GM21447 (cell line): Measurements from ENCODE around the gene GUCY2D.
"Not testable (repeated sequence)": the region's sequence is repeated elsewhere in the genome, so short reads cannot be mapped to it uniquely, and the experiment has no call there.

Experiments
- ATAC-seq: cut with Tn5 transposase; IDR thresholded peaks from one replicate; pipeline ENCODE4 v1.9.1; 2021; ENCODE audit not compliant: unreplicated experiment

Gene GUCY2D

DNA sequence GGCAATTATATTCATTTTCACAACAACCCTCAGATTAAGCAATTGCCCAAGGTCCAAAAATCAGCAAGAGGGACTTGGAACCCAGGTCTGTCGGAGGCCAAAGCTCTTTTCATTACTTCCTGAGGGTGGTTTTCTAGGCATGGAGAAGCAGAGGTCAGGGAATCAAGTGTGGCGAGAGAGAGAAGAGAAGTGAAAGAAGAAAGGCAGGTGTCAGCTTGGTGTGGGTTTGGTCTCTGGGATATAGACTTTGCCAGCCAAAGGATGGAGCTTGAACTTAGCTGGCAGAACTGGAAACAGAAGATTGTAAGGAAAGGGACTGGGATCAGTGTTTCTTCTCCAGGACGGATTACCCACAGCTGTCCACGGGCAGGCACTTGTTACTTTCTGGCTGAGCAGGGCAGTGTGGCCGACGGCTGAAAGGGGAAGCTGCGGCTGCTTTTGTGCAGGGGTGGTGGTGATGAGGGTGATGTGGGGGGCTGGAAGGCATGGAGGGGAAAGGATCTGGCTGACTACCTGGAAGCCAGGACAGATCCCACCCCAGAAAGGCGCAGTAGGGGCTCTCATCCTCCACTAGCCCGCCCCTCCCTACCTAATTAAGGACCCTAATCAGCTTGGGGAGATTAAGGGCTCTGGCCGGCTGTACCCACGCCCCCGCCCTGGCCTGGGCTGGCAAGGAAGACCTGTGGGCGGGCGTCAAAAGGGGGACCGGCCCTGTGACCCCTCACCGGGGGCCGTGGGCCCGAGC lies at the start of gene GUCY2D:
TSS of gene GUCY2D (plus strand) at position 640 of the 745 bp plus-strand sequence. CDS start 433 bp downstream, outside the sequence.
- ATAC-seq, result no peak

DNA sequence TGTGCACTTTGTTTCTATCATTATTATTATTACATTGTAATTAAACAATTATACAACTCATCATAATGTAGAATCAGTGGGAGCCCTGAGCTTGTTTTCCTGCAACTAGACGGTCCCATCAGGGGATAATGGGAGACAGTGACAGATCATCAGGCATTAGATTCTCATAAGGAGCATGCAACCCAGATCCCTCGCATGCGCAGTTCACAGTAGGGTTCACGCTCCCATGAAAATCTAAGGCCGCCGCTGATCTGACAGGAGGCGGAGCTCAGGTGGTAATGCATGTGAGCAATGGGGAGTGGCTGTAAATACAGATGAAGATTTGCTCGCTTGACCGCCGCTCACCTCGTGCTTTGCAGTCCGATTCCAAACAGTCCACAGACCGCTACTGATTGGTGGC lies 49.1 kb upstream of the GUCY2D start:
- not testable (repeated sequence) for ATAC-seq

DNA sequence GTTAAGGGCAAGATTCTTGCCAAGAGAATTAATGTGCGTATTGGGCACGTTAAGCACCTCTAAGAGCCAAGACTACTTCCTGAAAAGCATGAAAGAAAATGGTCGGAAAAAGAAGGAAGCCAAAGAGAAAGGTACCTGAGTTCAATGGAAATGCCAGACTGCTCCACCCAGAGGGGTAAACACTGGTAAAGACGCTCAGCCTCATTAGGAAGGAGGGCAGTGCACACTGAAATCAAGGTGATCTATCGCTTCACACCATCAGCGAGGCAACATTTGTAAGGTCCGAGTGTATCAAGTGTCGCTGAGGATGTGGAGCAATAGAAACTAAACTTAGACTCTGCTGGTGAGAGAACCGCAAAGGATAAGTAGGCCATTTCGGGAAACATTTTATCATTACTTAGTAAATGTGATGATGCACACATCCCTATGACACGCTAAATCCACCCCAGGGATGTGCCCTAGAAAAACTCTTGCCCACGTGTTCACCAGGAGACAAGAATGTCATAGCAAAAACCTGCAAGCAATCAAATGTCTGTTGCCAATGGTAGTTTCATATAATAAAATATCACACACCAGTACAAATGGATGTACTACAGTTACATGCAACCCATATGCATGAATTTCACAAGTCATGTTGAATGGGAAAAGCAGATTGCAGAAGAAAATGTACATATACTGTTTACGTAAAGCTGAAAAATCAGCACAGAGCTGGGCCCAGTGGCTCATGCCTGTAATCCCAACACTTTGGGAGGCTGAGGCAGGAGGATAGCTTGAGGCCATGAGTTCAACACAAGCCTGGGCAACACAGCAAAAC lies 46.8 kb upstream of the GUCY2D start:
- no peak for ATAC-seq

- ATAC-seq, result no peak
Observed at GRCh38 chr17:7956228-7956965, 46.0 kb upstream of the GUCY2D start.

DNA sequence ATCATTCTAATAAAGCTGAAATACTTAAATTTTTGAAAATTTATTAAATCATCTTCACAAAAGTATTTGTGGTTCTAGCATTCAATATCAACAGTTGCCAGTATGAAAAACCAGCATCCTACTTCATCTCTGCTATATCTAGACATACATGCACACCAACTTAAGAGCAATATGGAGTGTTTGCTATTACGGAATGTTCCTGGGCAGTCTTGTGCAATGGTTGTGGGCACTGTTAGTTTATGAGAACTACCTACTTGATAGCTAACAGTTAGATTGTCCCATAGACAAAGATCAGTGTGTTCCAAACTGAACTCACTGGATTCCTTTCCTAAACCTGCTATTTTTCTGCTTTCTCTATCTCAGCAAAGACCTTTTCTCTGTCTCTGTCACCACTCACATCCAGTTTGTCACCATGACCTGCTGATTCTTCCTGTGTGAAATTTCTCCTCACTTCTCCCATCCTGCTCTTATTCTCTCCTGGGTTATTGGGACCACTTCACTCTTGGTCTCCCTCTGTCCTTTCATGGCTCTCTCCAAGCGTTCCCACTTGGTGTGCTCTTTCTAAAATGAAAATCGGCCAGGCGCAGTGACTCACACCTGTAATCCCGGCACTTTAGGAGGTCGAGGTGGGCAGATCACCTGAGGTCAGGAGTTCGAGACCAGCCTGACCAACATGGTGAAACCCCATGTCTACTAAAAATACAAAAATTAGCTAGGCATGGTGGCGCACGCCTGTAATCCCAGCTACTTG lies 42.7 kb upstream of the GUCY2D start:
- no peak for ATAC-seq

DNA sequence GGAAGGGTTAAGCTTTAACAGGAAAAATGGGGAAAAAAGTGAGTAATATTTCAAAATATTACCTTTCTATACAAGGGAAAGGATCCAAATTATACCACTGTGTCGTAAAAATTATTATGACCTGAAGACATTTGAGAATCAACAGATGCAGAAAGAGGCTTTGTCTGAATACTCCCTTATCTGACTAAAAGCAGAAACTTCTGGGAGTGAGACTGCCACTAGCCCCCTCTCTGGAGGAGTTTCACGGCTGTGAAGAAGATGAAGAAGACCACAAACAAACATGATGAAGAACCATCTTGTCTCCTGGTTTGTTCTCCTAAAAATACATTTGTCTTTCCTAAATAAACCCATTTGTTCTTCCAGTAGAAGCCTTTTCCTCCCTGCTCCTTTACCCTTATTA lies 41.0 kb upstream of the GUCY2D start:
- ATAC-seq, result no peak

DNA sequence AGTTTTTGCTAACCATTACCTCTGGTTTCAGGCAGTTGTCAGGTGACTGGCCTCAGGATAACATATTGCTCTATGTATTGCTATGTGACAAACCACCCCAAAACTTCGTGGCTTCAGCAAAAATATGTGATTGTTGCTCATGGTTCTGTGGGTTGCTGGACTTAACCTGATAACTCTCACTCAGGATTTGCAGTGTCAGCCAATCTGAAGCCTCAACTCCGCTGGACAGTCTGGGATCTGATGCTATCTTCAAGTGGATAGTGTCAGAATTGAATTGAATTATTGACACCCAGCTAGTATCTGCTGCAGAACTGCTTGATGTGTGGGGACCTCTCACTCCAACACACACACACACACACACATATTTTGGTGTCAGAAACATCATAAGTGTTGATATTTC lies 34.7 kb upstream of the GUCY2D start:
- ATAC-seq, result no peak

DNA sequence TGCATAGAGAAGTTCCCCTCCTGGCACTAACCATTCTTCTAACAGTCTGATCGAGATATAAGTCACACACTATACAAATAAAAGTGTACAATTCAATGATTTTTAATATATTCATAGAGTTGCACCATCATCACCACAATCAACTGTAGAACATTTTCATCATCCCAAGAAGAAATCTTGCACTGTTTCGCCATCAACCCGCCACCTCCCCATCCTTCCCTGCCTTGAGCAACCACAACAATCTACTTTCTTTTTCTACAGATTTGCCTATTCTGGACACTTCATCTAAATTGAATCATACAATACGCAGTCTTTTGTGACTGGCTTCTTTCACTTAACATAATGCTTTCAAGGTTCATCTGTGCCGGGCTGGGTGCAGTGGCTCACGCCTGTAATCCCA lies 33.0 kb upstream of the GUCY2D start:
- no peak for ATAC-seq

DNA sequence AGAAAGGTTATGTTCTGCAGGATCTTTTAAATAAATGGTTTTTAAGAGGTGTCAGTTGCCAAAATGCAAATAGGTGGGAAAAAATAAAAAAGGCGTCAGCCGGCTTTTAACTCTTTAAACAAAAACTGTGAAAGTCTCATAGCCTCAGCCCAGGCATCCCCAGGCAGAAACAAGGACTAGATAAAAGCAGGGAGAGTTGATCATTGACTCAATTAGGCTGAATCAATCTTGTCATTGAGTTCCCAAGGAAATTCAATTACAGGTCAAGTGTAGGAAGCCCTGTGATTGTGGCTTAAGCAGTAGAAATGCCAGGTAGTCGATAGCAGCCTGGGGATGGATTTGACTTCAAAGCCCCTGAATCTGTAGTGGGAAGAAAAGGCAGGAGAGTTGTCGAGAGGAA lies 30.8 kb upstream of the GUCY2D start:
- no peak for ATAC-seq

- no peak for ATAC-seq
Observed at GRCh38 chr17:7972131-7972785, 30.2 kb upstream of the GUCY2D start.

DNA sequence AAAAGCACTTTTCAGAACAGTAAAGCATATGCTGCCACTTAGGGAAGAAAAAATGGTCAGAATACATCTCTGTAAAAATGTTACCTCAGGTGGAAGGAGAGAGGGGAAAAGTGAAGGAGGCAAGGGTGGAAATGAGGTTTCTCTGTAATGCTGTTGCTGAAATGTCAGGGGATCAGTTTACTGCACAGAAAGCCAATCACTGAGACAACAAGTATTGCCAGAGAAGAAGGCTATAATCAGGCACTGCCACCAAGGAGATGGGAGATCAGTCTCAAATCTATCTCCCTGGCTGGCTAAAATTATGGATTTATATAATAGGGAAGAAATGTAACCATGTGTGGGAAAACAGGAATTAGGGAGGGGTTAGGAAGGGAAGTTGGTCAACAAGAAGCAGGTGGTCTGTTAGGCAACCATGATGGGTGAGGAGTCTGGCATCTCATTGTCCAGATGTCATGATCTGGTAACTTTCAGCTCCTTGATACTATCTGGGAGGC lies 27.7 kb upstream of the GUCY2D start:
- ATAC-seq, result no peak

DNA sequence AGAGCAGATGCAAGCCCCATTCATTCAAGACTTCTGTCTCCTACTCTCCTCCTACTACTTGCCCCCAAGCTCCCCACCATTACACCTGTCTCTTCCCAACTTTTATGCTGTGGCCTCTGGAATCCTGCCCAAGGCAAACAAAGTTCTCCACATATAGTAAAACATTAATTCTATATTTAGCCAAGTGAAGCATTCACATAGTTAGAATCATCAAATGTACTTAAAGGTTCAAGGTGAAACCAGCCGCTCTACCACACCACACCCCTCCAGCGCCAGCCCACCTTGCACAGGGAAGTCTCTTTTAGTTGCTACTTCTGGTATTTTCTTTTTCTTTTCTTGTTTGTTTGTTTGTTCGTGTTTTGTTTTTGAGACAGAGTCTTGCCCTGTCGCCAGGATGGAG lies 25.4 kb upstream of the GUCY2D start:
- ATAC-seq, result no peak

GRCh38 chr17:7977805-7978204 lies 24.6 kb upstream of the GUCY2D start:
- ATAC-seq, result no peak

DNA sequence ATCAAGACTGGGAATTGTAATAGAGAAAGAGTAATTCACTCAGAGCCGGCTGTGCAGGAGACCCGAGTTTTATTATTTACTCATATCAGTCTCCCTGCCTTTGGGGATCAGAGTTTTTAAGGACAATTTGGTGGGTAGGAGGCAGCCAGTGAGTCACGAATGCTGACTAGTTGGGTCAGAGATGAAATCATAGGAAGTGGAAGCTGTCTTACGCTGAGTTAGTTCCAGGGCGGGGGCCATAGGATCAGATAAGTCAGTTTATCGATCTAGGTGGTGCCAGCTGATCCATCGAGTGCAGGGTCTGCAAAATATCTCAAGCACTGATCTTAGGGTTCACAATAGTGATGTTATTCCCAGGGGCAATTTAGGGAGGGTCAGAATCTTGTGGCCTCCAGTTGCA lies 20.2 kb upstream of the GUCY2D start:
- no peak for ATAC-seq

DNA sequence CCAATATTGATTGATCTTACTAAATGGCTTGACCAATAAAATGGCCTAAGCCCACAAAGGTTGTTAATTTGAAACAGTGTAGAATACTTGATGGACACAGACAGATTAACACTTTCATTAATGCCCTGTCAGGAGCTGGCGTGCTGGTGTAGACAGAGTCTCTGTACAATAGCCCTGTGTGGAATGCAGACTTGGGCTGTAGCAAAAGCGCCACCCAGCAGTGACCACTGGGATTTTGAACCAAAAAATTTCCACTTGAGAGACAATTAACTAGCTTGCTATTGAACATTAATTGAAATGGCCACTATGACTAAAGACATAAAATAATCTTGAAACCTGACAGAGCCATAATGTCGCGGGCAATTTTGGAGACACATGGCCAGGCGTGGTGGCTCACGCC lies 19.7 kb upstream of the GUCY2D start:
- ATAC-seq, result no peak

DNA sequence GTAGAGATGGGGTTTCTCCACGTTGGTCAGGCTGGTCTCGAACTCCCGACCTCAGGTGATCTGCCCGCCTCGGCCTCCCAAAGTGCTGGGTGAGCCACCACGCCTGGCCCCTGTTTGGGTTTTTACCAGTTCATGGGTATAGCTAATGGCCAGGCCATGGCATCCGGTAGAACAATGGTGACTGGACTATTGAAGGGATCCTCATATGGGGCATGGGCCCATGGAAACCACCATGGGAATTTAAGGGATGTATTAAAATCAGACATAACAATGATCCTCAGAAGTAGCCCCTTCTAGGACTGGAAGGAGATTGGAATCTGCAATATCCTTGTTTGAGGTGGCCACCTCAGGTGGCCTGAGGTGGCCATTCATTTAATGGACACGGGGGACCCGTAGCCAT lies 17.5 kb upstream of the GUCY2D start:
- ATAC-seq, result no peak

DNA sequence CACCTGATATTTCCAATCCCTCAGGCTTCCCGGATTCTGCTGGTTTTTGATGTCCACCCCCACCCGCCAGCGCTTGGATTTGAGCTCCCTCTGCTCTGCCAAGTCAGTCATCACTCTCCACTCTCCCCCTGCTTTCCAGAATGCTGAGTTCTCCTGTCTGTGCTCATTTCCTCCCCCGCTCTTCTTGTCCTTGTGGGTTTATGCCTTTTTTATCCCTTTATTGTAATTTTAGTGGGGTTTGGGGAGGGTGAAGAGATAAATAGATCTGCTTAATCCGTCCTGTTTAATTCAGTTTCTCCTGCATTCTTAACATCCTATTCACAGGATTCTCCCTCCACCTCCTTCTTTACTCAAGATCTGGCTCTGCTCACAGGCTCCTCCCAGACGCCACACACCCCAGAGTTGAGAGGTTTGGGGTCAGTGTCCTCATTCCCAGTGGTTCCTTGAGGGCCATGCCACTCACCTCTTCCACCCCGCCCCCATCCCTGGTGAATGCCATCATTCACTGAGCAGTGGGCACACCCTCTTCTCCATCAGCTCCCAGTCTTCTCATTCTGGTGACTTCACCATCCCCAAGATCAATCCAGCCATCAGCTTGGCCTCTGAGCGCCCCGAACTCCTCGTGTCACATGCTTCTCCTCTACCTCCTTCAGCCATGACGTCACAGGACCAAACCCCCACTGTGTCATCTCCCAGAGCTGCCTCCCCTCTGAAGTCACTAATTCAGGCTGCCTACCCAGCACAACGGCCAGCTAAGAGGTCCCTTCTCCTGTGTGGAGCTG lies 15.1 kb upstream of the GUCY2D start:
- no peak for ATAC-seq

DNA sequence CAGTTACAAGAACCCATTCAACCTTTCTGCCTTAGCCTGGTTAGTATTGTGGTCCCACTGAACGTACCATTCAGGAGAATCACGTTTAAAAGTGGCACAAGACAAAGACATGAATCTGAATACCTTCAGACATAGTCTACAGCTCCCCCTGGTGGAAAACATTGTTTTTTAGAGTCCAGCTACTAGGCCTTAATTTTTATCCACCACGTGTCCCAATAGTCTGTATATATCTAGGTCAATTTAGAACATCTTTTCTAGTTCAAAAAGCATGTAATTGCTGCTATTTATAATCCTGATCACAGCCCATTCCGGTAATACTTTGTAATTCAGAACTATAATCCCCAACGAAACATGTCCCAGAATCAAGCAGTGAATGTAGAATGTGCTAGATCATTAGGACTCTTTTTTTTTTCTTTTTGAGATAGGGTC lies 13.7 kb upstream of the GUCY2D start:
- ATAC-seq, result no peak
